ENCODE data around the gene TOP3B. TPM values are rescaled to one million over a fixed set of nuclear protein-coding genes. Genes with fewer than 3 reads are reported as not detected.

Gene TOP3B
- total and polyA plus RNA-seq, 9 of the 15 experiments (the other 6 are each of a cell fraction or from before 2014, with no cell fraction given) = 3.0 to 188 (median 112) TPM

- peak; percentile 37; the same call in 1 of the 2 replicates for TF ChIP-seq CHD2 (IDR thresholded peaks at IDR 0.05; ENCODE audit: low read depth, low read length)
- 0 out of 2 replicates have a peak, but pooled peaks have one; percentile 16 for TF ChIP-seq ZNF586 (CRISPR knock-in tag; conservative IDR thresholded peaks at IDR 0.05)
Measured at GRCh38 chr22:21968452-21969129, 14.0 kb downstream of the TOP3B start (continued).

- H3K27ac ChIP-seq (ENCODE audit: extremely low read depth, low read depth, low read length) = no peak overlapping the region
- in situ Hi-C loops (cut with MboI) = no loop called here
- no peaks in the 10 kb centered on the region for H3K9me3 ChIP-seq (replicated peaks; ENCODE audit: control insufficient read depth, insufficient read depth, low read depth, low read length)
- ChIA-PET CTCF (ENCODE audit: low intra/inter-chr PET ratio) (no interaction called here), POLR2A (interaction anchor here (0.5 to 15.7 kb wide), 8 partner anchors 7 to 339 kb away, joined by 3 to 382 read pairs (median 5); partner anchors contain the start of genes PPM1F and TOP3B)
- no peak overlapping the region for H2AFZ ChIP-seq (ENCODE audit: low read depth, low read length)
- no peak overlapping the region for H3K4me3 ChIP-seq
- FAIRE-seq (no peak), ATAC-seq (no peak), DNase-seq (ENCODE audit: extremely low read depth in 1 of 4, low spot score in 3 of 4) (no peak)
- WGBS (ENCODE audit: insufficient coverage, low coverage, missing lambda C conversion rate) = 82% methylated on average over 7 of the region's 7 CpGs
- H3K79me2 ChIP-seq (ENCODE audit: control insufficient read depth, insufficient read depth, low read length) = no peaks in the 10 kb centered on the region
- peak overlapping the region in 1 of 2 experiments; percentile 23; a peak in 2 of 4 replicates for H3K9ac ChIP-seq (ENCODE audit: insufficient read depth in 1 of 2, low read depth in 2 of 2, low read length in 2 of 2)
- H3K4me1 ChIP-seq (replicated peaks in 1 of 2; ENCODE audit: control insufficient read depth in 2 of 2, insufficient read depth in 2 of 2, low read length in 2 of 2) = peaks cover 0 to 24% of the 10 kb centered on the region in 2 experiments; a peak in 1 of 5 replicates
- intact Hi-C loops (cut with micrococcal nuclease) = no loop called here
- H3K27me3 ChIP-seq (ENCODE audit: control insufficient read depth in 2 of 2, insufficient read depth in 2 of 2, low read length in 2 of 2) = no peaks in the 10 kb centered on the region
- BruUV-seq (replicated peaks) = no TSS peak
- no peak overlapping the region for H3K4me2 ChIP-seq (ENCODE audit: insufficient read depth, low read length)
- peaks cover 95% of the 10 kb centered on the region for H3K36me3 ChIP-seq (ENCODE audit: control insufficient read depth, insufficient read depth, low read length)
- peaks cover 5% of the 10 kb centered on the region for H3K9me1 ChIP-seq (ENCODE audit: control insufficient read depth, insufficient read depth, low read length)
- peaks cover 43% of the 10 kb centered on the region for H4K20me1 ChIP-seq (replicated peaks; ENCODE audit: control insufficient read depth, insufficient read depth, low read length)
- TF ChIP-seq NCOA2 (IDR thresholded peaks at IDR 0.05; ENCODE audit: partially characterized antibody in 2 of 2) (no peak), EWSR1 (IDR thresholded peaks at IDR 0.05; ENCODE audit: borderline replicate concordance, low read depth, partially characterized antibody) (no peak), TRIM28 (IDR thresholded peaks at IDR 0.05) (no peak), POLR2B (IDR thresholded peaks at IDR 0.05; ENCODE audit: low read depth, partially characterized antibody) (peak; percentile 47), ZBTB11 (CRISPR knock-in tag; IDR thresholded peaks at IDR 0.05) (no peak), SETDB1 (IDR thresholded peaks at IDR 0.05; ENCODE audit: low read length) (peak; percentile 49), DACH1 (IDR thresholded peaks at IDR 0.05; ENCODE audit: partially characterized antibody) (no peak), CBX1 (IDR thresholded peaks at IDR 0.05; ENCODE audit: low read depth) (no peak), E2F5 (CRISPR knock-in tag; IDR thresholded peaks at IDR 0.05) (no peak), ZNF232 (CRISPR knock-in tag; IDR thresholded peaks at IDR 0.05) (no peak), ZNF764 (CRISPR knock-in tag; IDR thresholded peaks at IDR 0.05; ENCODE audit: low read depth) (no peak)
Measured at GRCh38 chr22:21967693-21968271, 14.8 kb downstream of the TOP3B start.
